ENCODE data around the gene CEP43.

The CEP43 gene

DNA sequence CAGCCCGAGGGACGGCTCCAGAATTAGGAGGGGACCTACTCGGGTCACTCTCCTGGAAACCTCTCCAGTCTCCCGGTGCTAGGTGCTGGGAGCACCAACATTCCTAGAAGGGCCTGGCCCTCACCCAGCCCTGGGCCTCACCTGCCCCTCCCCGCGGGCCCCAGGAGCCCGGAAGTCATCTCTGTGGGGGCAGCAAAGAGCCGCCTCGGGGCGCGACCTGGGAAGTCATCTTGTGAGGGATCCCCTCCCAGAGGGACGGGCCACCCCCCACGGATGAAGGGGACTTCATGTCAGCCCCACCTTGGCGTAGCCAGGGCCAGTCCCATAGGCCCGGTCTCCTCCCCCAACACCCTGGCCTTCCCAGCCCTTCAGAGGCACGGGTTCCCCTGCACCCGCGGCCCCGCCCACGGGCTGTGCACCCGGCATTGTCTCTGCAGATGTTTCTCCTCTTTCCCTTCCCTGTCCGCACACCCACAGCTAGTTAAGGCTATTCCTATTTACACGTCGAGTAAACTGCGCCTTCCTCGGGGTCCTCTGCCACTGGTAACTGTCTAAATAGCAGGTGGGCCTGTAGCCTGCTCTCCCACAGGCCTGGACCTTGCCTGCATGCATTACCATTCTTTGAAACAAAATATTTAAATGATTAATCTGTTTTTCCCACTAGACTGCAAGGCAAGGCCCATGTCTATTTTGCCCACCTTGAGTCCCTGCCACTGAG, 42.0 kb upstream of the CEP43 start:
- TF ChIP-seq, protein P1, sequence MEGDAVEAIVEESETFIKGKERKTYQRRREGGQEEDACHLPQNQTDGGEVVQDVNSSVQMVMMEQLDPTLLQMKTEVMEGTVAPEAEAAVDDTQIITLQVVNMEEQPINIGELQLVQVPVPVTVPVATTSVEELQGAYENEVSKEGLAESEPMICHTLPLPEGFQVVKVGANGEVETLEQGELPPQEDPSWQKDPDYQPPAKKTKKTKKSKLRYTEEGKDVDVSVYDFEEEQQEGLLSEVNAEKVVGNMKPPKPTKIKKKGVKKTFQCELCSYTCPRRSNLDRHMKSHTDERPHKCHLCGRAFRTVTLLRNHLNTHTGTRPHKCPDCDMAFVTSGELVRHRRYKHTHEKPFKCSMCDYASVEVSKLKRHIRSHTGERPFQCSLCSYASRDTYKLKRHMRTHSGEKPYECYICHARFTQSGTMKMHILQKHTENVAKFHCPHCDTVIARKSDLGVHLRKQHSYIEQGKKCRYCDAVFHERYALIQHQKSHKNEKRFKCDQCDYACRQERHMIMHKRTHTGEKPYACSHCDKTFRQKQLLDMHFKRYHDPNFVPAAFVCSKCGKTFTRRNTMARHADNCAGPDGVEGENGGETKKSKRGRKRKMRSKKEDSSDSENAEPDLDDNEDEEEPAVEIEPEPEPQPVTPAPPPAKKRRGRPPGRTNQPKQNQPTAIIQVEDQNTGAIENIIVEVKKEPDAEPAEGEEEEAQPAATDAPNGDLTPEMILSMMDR (IDR thresholded peaks at IDR 0.05; ENCODE audit: low read depth, low read length, missing control alignments) = no peak
- no peak for DNase-seq (ENCODE audit: low read depth)
- in situ Hi-C loops (cut with HindIII; ENCODE audit: low sequenced_read_pairs) = no loop called here
- H3K4me3 ChIP-seq (ENCODE audit: low read depth, low read length) = peak overlapping the region; percentile 74

DNA sequence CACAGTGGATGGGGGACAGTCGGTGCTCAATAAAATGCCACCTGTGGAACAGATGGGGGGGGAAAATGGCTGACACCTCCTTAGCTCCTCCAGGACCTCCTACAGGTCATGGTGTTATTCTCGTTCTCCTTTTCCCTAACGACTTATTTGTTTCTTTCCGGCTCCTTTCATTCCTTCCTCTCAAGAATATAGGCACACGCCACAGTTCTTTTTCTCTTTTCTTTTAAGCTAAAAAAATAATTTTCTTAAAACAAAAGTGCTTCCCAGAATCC, 41.5 kb upstream of the CEP43 start:
- H3K4me3 ChIP-seq (ENCODE audit: low read depth, low read length) = no peak overlapping the region
- TF ChIP-seq, protein P1 (IDR thresholded peaks at IDR 0.05; ENCODE audit: low read depth, low read length, missing control alignments) = no peak
- in situ Hi-C loops (cut with HindIII; ENCODE audit: low sequenced_read_pairs) = no loop called here
- no peak for DNase-seq (ENCODE audit: low read depth)

DNA sequence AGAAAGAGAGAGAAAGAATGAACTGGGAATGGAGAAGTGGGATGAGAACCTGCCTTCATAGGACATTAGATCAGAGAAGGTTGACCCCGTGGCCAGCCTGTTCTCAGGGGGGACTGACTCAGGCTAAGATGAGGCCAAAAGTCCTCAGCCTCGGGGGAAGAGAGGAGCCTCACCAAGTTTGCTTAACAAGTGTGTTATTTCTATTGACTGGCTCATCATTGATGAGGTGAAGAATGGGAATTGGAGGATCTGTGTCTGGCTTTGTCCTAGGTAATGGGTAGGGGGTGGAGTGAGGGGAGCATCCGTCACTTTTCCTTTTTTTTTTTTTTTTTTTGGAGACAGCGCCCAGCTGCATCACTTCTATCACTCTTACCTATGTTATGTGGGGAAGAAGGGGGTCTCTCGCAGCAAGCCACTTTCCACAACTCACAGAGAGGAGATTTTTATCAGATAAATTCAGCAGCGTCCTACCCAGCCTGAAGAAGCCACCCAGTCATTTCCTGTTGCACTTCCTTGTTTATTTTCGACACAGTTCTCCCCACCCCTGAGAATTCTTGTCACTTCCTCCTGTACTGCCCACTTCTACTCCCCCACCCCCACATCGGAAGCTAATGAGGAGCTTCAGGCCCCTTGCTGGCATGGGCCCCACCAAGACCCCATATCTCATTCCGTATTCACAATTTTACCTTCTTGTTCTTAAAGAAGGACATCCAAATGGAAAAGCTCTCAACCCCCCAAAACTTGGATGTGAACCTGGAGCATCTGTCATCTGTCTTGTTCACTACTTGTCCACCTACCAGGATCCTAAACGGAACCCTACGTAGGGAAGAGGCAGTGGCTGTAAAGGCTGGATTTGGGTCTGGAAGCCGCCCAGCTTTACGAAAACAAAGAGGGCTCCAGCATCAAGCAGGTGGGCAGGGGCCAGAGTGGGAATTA, 40.0 kb upstream of the CEP43 start:
- in situ Hi-C loops (cut with HindIII; ENCODE audit: low sequenced_read_pairs) = no loop called here
- TF ChIP-seq, protein P1 (IDR thresholded peaks at IDR 0.05; ENCODE audit: low read depth, low read length, missing control alignments) = no peak
- no peak overlapping the region for H3K4me3 ChIP-seq (ENCODE audit: low read depth, low read length)
- DNase-seq (ENCODE audit: low read depth) = no peak

DNA sequence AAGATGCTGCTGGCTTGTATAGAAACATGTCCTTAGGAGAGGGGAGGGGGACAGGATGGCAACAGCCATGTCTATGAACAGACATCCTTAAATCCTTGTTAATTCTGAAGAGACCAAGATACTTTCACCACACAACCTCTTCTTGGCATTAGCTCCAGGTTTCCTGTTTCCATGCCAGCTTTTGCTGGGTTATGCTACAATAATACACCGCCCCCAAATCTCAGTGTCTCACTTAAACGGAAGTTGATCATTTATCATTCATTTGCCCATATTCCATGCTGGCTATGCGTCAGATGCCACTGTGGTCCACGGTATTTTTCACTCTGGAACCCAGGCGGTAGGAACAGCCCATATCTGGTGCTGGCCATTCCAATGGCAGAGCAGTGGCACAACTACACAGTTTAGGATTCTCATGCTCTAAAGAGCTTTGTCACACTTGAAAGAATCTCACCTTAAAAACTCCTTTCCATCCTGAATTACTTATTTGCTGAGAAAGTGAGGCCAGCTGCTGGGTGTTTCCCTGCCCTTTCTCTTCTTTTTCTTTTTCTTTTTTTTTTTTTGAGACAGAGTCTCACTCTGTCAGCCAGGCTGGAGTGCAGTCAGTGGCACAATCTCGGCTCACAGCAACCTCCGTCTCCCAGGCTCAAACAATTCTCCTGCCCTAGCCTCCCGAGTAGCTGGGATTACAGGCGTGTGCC, 39.1 kb upstream of the CEP43 start:
- H3K4me3 ChIP-seq (ENCODE audit: low read depth, low read length) = no peak overlapping the region
- TF ChIP-seq, protein P1 (IDR thresholded peaks at IDR 0.05; ENCODE audit: low read depth, low read length, missing control alignments) = no peak
- DNase-seq (ENCODE audit: low read depth) = no peak
- in situ Hi-C loops (cut with HindIII; ENCODE audit: low sequenced_read_pairs) = no loop called here

DNA sequence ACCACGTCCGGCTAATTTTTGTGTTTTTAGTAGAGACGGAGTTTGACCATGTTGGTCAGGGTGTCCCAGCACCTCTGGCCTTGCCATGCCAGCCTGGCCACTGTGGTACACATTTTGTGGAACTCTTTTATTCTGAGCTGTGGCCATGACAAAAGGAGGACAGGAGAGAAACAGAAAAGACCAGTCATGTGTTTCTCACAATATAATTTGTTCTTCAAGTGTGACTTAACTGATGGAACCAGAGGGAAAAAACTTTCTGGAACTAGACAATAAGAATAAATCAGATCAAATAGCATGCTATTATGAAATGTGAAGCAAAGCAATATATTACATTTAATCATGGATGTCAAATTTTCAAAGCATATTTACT, 38.6 kb upstream of the CEP43 start:
- in situ Hi-C loops (cut with HindIII; ENCODE audit: low sequenced_read_pairs) = no loop called here
- H3K4me3 ChIP-seq (ENCODE audit: low read depth, low read length) = no peak overlapping the region
- TF ChIP-seq, protein P1 (IDR thresholded peaks at IDR 0.05; ENCODE audit: low read depth, low read length, missing control alignments) = no peak
- no peak for DNase-seq (ENCODE audit: low read depth)

DNA sequence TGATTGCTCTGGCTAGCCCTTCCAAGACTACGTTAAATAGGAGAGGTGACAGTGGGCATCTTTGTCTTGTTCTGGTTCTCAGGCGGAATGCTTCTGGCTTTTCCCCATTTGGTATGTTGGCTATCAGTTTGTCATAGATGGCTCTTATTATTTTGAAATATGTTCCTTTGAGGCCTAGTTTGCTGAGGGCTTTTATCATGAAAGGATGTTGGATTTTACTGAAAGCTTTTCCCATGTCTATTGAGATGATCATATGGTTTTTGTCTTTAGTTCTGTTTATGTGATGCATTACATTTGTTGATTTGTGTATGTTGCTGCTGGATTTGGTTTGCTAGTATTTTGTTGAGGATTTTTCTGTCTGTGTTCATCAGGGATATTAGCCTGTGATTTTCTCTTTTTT, 32.9 kb upstream of the CEP43 start:
- no peak overlapping the region for H3K4me3 ChIP-seq (ENCODE audit: low read depth, low read length)
- in situ Hi-C loops (cut with HindIII; ENCODE audit: low sequenced_read_pairs) = no loop called here
- no peak for DNase-seq (ENCODE audit: low read depth)
- TF ChIP-seq, protein P1 (IDR thresholded peaks at IDR 0.05; ENCODE audit: low read depth, low read length, missing control alignments) = no peak
